K562 (cell line): ENCODE data around the gene DCHS2. TPM values are rescaled to one million over a fixed set of nuclear protein-coding genes. Genes with fewer than 3 reads are reported as not detected.

ENCODE experiments used
- CBFA2T2 ChIP-seq: fragments of 450-650 bp; conservative IDR thresholded peaks from 2 replicates; pipeline ENCODE4 v1.6.1; 2017; ENCODE audit warnings: mild to moderate bottlenecking
- CHD4 ChIP-seq: fragments of 200-600 bp; sonication (generic); IDR thresholded peaks from 3 replicates; pipeline ENCODE4 v1.6.1; 2012; ENCODE audit warnings: low read depth, mild to moderate bottlenecking, mixed read lengths, low read length, inconsistent platforms; ENCODE audit not compliant: insufficient read depth, insufficient replicate concordance, poor library complexity, severe bottlenecking
- DIDO1 ChIP-seq: fragments of 450-650 bp; IDR thresholded peaks from 2 replicates; pipeline ENCODE4 v1.6.1; 2016; ENCODE audit warnings: low read depth, missing biosample characterization, missing genetic modification characterization
- GABPB2 ChIP-seq: fragments of 250-450 bp; sonication (Bioruptor Pico); conservative IDR thresholded peaks from 2 replicates; pipeline ENCODE4 v1.5.1; 2021; ENCODE audit warnings: mild to moderate bottlenecking
- HMG20B ChIP-seq: fragments of 250-450 bp; sonication (Bioruptor Pico); IDR thresholded peaks from 2 replicates; pipeline ENCODE4 v1.5.0; 2021; ENCODE audit warnings: mild to moderate bottlenecking
- ILF3 ChIP-seq: fragments of 450-650 bp; IDR thresholded peaks from 2 replicates; pipeline ENCODE4 v1.6.1; 2018; ENCODE audit warnings: antibody characterized with exemption, mild to moderate bottlenecking, moderate library complexity, borderline replicate concordance
- JUN ChIP-seq, 2 experiments: sonication (generic) in 1 of 2; formaldehyde crosslinking in 1 of 2; IDR thresholded peaks; 2 replicates each; pipeline versions ENCODE4 v1.6.1 to v1.8.0; 2012 to 2022; ENCODE audit warnings: borderline replicate concordance in 2 of 2, mild to moderate bottlenecking in 2 of 2, improper control_type of control experiment in 1 of 2, low read depth in 1 of 2, low read length in 1 of 2, missing genetic modification reagents in 1 of 2
- KLF13 ChIP-seq: fragments of 450-650 bp; IDR thresholded peaks from 2 replicates; pipeline ENCODE4 v1.6.1; 2016; ENCODE audit warnings: missing genetic modification characterization, low read depth, mild to moderate bottlenecking, missing compliant biosample characterization, moderate library complexity, borderline replicate concordance
- MCM5 ChIP-seq: fragments of 450-650 bp; IDR thresholded peaks from 2 replicates; pipeline ENCODE4 v1.6.1; 2016; ENCODE audit warnings: low read depth
- MEIS2 ChIP-seq: fragments of 450-650 bp; IDR thresholded peaks from 2 replicates; pipeline ENCODE4 v1.6.1; 2014; ENCODE audit warnings: mild to moderate bottlenecking; ENCODE audit not compliant: partially characterized antibody
- MXI1 ChIP-seq: IDR thresholded peaks from 2 replicates; pipeline ENCODE4 v1.6.1; 2011; ENCODE audit warnings: low read depth, mild to moderate bottlenecking, improper control_type of control experiment, low read length
- MYNN ChIP-seq, 2 experiments: sonication (generic); formaldehyde crosslinking in 1 of 2; IDR thresholded peaks; 2 replicates each; pipeline versions ENCODE4 v1.5.0 to v1.6.1; 2016 to 2020; ENCODE audit warnings: antibody characterized with exemption in 1 of 2, missing genetic modification reagents in 1 of 2
- PHF20 ChIP-seq: fragments of 450-650 bp; IDR thresholded peaks from 2 replicates; pipeline ENCODE4 v1.6.1; 2018; ENCODE audit not compliant: partially characterized antibody
- SNRNP70 ChIP-seq: fragments of 200-400 bp; formaldehyde crosslinking; optimal IDR thresholded peaks from 2 replicates; pipeline ENCODE3; 2017; ENCODE audit warnings: low read depth, low read length
- XRCC4 ChIP-seq: IDR thresholded peaks from one replicate; pipeline ENCODE4 v1.6.1; 2011; ENCODE audit not compliant: insufficient read depth, insufficient read length; ENCODE audit errors: extremely low read depth
- ZNF133 ChIP-seq: fragments of 250-450 bp; sonication (Bioruptor Pico); IDR thresholded peaks from 2 replicates; pipeline ENCODE4 v1.4.0; 2020; ENCODE audit warnings: mild to moderate bottlenecking
- ZNF274 ChIP-seq: IDR thresholded peaks from 2 replicates; pipeline ENCODE4 v1.6.1; 2011; ENCODE audit warnings: low read depth, mild to moderate bottlenecking, low read length, moderate library complexity, borderline replicate concordance
- ZNF764 ChIP-seq: fragments of 250-450 bp; sonication (Bioruptor Pico); IDR thresholded peaks from 2 replicates; pipeline ENCODE4 v1.4.0; 2020; ENCODE audit warnings: low read depth, mild to moderate bottlenecking, moderate library complexity
- polyA plus RNA-seq, 8 experiments: library from polyadenylated mRNA; depleted of rRNA in 4 of 8; stranded (reverse) in 5 of 8; unstranded in 3 of 8; fragments of >200 nt; fragmentation: Nextera tagmentation in 2 of 8; fragmentation: Illumina TruSeq in 1 of 8; extraction: Ambion mirVana in 2 of 8; extraction: Trizol in 1 of 8; gene quantifications; 2 replicates each; pipeline versions ENCODE4 v1.2.1 to v1.2.3, GENCODE V29; 2011 to 2014; ENCODE audit warnings: inconsistent platforms in 1 of 8, missing spikeins in 1 of 8
- total RNA-seq, 7 experiments: library from RNA; depleted of rRNA in 6 of 7; stranded (reverse); fragments of >200 nt in 6 of 7; fragmentation: Illumina TruSeq in 2 of 7; extraction: Trizol in 2 of 7; gene quantifications; 2 replicates each; pipeline versions ENCODE4 v1.2.1 to v1.2.3, GENCODE V29; 2011 to 2021; ENCODE audit warnings: low replicate concordance in 1 of 7
- TF ChIP-seq, protein P1 (sequence below): sonication (generic); formaldehyde crosslinking; IDR thresholded peaks from 2 replicates; pipeline ENCODE4 v1.5.0; 2020; ENCODE audit warnings: missing genetic modification reagents
- TF ChIP-seq, protein P2 (sequence below): sonication (generic); formaldehyde crosslinking; IDR thresholded peaks from 2 replicates; pipeline ENCODE4 v1.8.0; 2023; ENCODE audit warnings: mild to moderate bottlenecking, missing genetic modification reagents
- TF ChIP-seq, protein P3 (sequence below): sonication (generic); formaldehyde crosslinking; IDR thresholded peaks from 2 replicates; pipeline ENCODE4 v1.9.0; 2022; ENCODE audit warnings: mild to moderate bottlenecking, missing genetic modification reagents
- TF ChIP-seq, protein P4 (sequence below): sonication (generic); formaldehyde crosslinking; IDR thresholded peaks from 2 replicates; pipeline ENCODE4 v1.8.1; 2023; ENCODE audit warnings: mild to moderate bottlenecking, missing genetic modification reagents, moderate library complexity

Gene DCHS2
- total and polyA plus RNA-seq, 9 of the 15 experiments (the other 6 are each of a cell fraction or from before 2014, with no cell fraction given): 0.49 to 7.1 (median 5.3) TPM

DNA sequence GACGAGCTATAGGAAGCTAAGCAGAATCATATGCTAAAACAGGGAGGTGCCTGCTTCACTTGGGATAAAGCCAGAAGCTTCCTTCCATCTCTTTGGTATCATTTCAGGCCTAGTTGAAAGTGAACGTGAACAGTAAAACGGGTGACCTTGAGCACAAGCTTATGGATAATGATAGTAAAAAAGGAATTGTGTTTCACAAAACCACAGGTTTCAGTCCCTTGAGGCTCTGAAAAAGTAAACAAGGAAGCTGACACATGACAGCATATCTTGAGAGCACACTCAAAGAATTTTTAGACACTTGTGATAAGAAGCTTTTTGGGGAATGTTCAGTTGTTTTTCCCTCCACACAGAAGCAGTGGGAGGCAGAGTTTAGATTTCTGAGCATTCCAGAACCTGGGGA, 286.1 kb downstream of the DCHS2 start (continued):
- TF ChIP-seq, protein P1, sequence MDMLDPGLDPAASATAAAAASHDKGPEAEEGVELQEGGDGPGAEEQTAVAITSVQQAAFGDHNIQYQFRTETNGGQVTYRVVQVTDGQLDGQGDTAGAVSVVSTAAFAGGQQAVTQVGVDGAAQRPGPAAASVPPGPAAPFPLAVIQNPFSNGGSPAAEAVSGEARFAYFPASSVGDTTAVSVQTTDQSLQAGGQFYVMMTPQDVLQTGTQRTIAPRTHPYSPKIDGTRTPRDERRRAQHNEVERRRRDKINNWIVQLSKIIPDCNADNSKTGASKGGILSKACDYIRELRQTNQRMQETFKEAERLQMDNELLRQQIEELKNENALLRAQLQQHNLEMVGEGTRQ (CRISPR knock-in tag): no peak
- TF ChIP-seq, protein P2, sequence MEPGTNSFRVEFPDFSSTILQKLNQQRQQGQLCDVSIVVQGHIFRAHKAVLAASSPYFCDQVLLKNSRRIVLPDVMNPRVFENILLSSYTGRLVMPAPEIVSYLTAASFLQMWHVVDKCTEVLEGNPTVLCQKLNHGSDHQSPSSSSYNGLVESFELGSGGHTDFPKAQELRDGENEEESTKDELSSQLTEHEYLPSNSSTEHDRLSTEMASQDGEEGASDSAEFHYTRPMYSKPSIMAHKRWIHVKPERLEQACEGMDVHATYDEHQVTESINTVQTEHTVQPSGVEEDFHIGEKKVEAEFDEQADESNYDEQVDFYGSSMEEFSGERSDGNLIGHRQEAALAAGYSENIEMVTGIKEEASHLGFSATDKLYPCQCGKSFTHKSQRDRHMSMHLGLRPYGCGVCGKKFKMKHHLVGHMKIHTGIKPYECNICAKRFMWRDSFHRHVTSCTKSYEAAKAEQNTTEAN (CRISPR knock-in tag): no peak
- TF ChIP-seq ZNF764 (CRISPR knock-in tag) (no peak), CHD4 (no peak), XRCC4 (no peak), KLF13 (tag) (no peak), ILF3 (no peak), JUN (IDR thresholded peaks at IDR 0.05; ENCODE audit: borderline replicate concordance, low read depth, low read length) (peak; percentile 49; the same call in 1 of the 2 replicates), JUN (CRISPR knock-in tag; IDR thresholded peaks at IDR 0.05; ENCODE audit: borderline replicate concordance) (no peak), SNRNP70 (no peak), ZNF133 (no peak), HMG20B (no peak), MXI1 (no peak), DIDO1 (tag) (no peak), CBFA2T2 (peak; percentile 37), GABPB2 (CRISPR knock-in tag) (no peak), ZNF274 (no peak), PHF20 (no peak), MYNN (IDR thresholded peaks at IDR 0.05) (no peak), MYNN (CRISPR knock-in tag; IDR thresholded peaks at IDR 0.05) (no peak), MCM5 (no peak), MEIS2 (peak; percentile 54)
- TF ChIP-seq, protein P3, sequence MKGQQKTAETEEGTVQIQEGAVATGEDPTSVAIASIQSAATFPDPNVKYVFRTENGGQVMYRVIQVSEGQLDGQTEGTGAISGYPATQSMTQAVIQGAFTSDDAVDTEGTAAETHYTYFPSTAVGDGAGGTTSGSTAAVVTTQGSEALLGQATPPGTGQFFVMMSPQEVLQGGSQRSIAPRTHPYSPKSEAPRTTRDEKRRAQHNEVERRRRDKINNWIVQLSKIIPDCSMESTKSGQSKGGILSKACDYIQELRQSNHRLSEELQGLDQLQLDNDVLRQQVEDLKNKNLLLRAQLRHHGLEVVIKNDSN (CRISPR knock-in tag): no peak
- TF ChIP-seq, protein P4, sequence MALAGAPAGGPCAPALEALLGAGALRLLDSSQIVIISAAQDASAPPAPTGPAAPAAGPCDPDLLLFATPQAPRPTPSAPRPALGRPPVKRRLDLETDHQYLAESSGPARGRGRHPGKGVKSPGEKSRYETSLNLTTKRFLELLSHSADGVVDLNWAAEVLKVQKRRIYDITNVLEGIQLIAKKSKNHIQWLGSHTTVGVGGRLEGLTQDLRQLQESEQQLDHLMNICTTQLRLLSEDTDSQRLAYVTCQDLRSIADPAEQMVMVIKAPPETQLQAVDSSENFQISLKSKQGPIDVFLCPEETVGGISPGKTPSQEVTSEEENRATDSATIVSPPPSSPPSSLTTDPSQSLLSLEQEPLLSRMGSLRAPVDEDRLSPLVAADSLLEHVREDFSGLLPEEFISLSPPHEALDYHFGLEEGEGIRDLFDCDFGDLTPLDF (CRISPR knock-in tag): no peak
